A549 (cell line): ENCODE measurements around the gene KRT73.

Experiments
- CTCF ChIP-seq: fragments of >200 bp; sonication (Bioruptor Twin); formaldehyde crosslinking; IDR thresholded peaks from 3 replicates; pipeline ENCODE4 v1.5.1; 2016
- E2F6 ChIP-seq: IDR thresholded peaks from 2 replicates; pipeline ENCODE4 v1.6.1; 2012; ENCODE audit warnings: low read depth, borderline replicate concordance
- HEYL ChIP-seq: fragments of 250-450 bp; sonication (Bioruptor Pico); IDR thresholded peaks from 2 replicates; pipeline ENCODE4 v1.8.0; 2021; ENCODE audit warnings: mild to moderate bottlenecking, moderate library complexity
- JUNB ChIP-seq: fragments of >200 bp; sonication (Bioruptor Twin); formaldehyde crosslinking; IDR thresholded peaks from 2 replicates; pipeline ENCODE4 v1.6.1; 2016
- NFE2L2 ChIP-seq: fragments of 150-350 bp; conservative IDR thresholded peaks from 2 replicates; pipeline ENCODE4 v1.6.1; 2014; ENCODE audit warnings: low read length
- PBX3 ChIP-seq: IDR thresholded peaks from 2 replicates; pipeline ENCODE4 v1.6.1; 2012
- POLR2A ChIP-seq: IDR thresholded peaks from 2 replicates; pipeline ENCODE4 v1.6.1; 2012; ENCODE audit warnings: mild to moderate bottlenecking, low read length
- RAD21 ChIP-seq, 2 experiments: fragments of >200 bp in 1 of 2; sonication (Bioruptor Twin) in 1 of 2; formaldehyde crosslinking in 1 of 2; IDR thresholded peaks in 1 of 2; conservative IDR thresholded peaks in 1 of 2; 2 replicates in 1 of 2; 3 replicates in 1 of 2; pipeline ENCODE4 v1.6.1; 2012 to 2018; ENCODE audit warnings: inconsistent platforms in 1 of 2
- RARB ChIP-seq: fragments of 250-450 bp; sonication (Bioruptor Pico); IDR thresholded peaks from 2 replicates; pipeline ENCODE4 v1.8.0; 2021; ENCODE audit warnings: mild to moderate bottlenecking, moderate library complexity
- RFX5 ChIP-seq: fragments of 450-650 bp; IDR thresholded peaks from 2 replicates; pipeline ENCODE4 v1.7.1; 2014; ENCODE audit warnings: antibody characterized with exemption, mild to moderate bottlenecking, moderate library complexity
- SMC3 ChIP-seq: fragments of >200 bp; sonication (Bioruptor Twin); formaldehyde crosslinking; IDR thresholded peaks from 3 replicates; pipeline ENCODE4 v1.6.1; 2018; ENCODE audit warnings: inconsistent platforms
- USF2 ChIP-seq: fragments of 450-650 bp; IDR thresholded peaks from 2 replicates; pipeline ENCODE4 v1.6.1; 2014; ENCODE audit warnings: antibody characterized with exemption
- TF ChIP-seq, protein P1 (sequence below): fragments of 250-450 bp; sonication (Bioruptor Pico); IDR thresholded peaks from 2 replicates; pipeline ENCODE4 v1.5.0; 2021; ENCODE audit warnings: mild to moderate bottlenecking, moderate library complexity, borderline replicate concordance

DNA sequence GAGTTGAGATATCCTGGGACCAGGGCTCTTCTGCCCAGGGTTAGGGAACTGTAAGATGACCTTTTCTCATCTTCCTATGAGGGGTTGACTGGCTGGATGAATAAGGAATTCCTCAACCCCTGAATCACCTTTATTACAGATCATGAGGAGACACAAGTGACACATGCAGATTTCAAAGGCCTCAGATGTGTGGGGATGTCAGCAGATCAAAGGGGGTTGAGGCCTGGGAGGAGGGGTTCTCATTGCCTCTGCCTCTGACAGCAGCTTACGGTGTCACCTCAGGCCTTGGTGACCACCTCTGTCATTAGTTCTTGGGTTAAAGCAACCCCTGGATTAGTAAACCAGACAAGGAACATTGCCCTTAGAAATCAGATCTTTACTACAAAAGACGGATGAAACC, 15.0 kb downstream of the KRT73 start:
- TF ChIP-seq POLR2A: no peak
- no peak for TF ChIP-seq CTCF
- TF ChIP-seq JUNB: no peak
- TF ChIP-seq SMC3: no peak
- TF ChIP-seq RAD21 (conservative IDR thresholded peaks at IDR 0.05 in 1 of 2, IDR thresholded peaks at IDR 0.05 in 1 of 2): no peak
- no peak for TF ChIP-seq RFX5
- TF ChIP-seq HEYL: no peak
- TF ChIP-seq NFE2L2: no peak
- TF ChIP-seq PBX3: no peak
- TF ChIP-seq RARB (CRISPR knock-in tag): no peak
- no peak for TF ChIP-seq USF2
- TF ChIP-seq, protein P1, sequence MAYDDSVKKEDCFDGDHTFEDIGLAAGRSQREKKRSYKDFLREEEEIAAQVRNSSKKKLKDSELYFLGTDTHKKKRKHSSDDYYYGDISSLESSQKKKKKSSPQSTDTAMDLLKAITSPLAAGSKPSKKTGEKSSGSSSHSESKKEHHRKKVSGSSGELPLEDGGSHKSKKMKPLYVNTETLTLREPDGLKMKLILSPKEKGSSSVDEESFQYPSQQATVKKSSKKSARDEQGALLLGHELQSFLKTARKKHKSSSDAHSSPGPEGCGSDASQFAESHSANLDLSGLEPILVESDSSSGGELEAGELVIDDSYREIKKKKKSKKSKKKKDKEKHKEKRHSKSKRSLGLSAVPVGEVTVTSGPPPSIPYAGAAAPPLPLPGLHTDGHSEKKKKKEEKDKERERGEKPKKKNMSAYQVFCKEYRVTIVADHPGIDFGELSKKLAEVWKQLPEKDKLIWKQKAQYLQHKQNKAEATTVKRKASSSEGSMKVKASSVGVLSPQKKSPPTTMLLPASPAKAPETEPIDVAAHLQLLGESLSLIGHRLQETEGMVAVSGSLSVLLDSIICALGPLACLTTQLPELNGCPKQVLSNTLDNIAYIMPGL (CRISPR knock-in tag): no peak
- TF ChIP-seq E2F6: no peak
